Mononuclear cell (primary cell): ENCODE measurements around the gene HLA-DMB. TPM values are rescaled to one million over a fixed set of nuclear protein-coding genes. Genes with fewer than 3 reads are reported as not detected.

Experiments
- H3K27me3 ChIP-seq: 2 replicates; pipeline ENCODE4 v1.6.0; 2011; ENCODE audit warnings: low read length, control low read depth; ENCODE audit not compliant: insufficient read depth
- H3K4me1 ChIP-seq: 2 replicates; pipeline ENCODE4 v1.5.1; 2011; ENCODE audit warnings: mild to moderate bottlenecking, low read length, control low read depth; ENCODE audit not compliant: insufficient read depth
- H3K4me3 ChIP-seq: 2 replicates; pipeline ENCODE4 v1.5.1; 2011; ENCODE audit warnings: mild to moderate bottlenecking, low read length, moderate library complexity
- H3K9me3 ChIP-seq: 2 replicates; pipeline ENCODE4 v1.5.1; 2011; ENCODE audit warnings: low read depth, mild to moderate bottlenecking, control low read depth, low read length
- total RNA-seq: library from RNA; depleted of rRNA; stranded (reverse); fragments of >200 nt; gene quantifications from one replicate; pipeline ENCODE4 v1.2.3, GENCODE V29; 2012

HLA-DMB gene
- total RNA-seq, 1 donor = 67.8 TPM

DNA sequence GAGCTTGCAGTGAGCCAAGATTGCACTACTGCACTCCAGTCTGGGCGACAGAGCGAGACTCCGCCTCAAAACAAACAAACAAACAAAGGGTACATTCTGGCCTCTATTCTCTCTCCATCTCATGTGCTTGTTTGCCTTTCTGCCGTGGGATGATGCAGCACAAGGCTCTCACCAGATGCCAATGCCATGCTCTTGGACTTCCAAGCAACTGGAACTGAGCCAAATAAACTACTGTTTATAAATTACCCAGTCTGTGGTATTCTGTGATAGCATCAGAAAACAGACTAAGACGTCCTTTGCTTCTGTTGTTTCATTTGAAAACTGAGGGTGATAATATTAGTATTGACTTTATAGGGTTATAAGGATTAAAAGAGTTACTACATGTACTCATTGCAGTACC lies 23.9 kb upstream of the HLA-DMB start:
- Histone ChIP-seq H3K9me3 (no peaks in the 10 kb centered on the region), H3K27me3 (no peaks in the 10 kb centered on the region), H3K4me1 (peaks cover 49% of the 10 kb centered on the region), H3K4me3 (no peak overlapping the region)

DNA sequence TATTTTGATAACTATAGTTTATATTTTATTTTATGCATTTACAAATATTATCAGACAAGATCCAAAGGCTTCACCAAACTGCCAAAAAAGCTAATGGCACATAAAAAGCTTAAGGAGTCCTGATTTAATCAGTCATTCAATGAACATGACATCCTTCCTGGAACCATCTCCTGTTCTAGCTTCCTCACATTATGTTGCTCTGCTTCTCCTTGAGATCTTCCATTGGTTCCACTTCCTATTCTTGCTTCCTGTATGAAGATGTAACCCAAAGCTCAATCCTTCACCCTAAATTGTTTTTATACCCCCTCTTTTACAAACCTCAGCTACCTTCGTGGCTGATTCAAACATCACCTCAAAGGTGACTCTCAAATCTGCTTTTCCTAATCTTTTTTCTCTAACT lies 23.0 kb upstream of the HLA-DMB start:
- H3K27me3 ChIP-seq = no peaks in the 10 kb centered on the region
- peaks cover 43% of the 10 kb centered on the region for H3K4me1 ChIP-seq
- H3K9me3 ChIP-seq = no peaks in the 10 kb centered on the region
- no peak overlapping the region for H3K4me3 ChIP-seq

DNA sequence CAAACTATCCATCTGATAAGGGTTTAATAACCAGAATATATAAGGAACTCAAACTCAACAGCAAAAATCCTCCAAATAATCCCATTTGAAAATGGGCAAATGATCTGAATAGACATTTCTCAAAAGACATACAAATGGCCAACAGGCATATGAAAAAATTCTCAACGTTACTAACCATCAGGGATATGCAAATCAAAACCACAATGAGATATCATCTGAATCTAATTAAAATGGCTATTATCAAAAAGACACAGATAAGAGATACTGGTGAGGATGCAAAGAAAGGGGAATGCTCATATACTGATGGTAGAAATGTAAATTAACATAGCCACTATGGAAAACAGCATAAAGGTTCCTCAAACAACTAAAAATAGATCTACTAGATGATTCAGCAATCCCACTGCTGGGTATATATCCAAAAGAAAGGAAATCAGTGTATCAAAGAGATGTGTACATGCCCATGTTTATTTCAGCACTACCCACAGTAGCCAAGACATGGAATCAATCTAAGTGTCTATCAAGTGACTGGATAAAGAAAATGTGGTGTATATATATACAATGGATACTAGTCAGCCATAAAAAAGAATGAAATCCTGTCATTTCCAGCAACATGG lies 21.5 kb upstream of the HLA-DMB start:
- Histone ChIP-seq H3K27me3 (no peaks in the 10 kb centered on the region), H3K4me1 (peaks cover 38% of the 10 kb centered on the region), H3K4me3 (no peak overlapping the region), H3K9me3 (no peaks in the 10 kb centered on the region)

DNA sequence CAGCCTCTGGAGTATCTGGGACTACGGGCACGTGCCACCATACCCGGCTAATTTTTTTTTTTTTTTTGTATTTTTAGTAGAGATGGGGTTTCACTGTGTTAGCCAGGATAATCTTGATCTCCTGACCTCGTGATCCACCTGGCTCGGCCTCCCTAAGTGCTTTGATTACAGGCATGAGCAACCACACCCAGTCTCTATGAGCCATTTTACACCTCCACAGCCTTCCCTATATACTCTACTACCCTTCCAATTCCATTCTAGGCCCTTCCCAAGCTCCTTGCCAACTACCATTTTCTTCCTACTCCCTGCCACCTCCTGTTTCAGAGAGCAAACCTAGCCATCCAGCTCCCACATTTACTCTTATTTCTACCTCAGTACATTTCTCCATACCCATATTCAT lies 19.7 kb upstream of the HLA-DMB start:
- Histone ChIP-seq H3K27me3 (no peaks in the 10 kb centered on the region), H3K4me1 (peaks cover 27% of the 10 kb centered on the region), H3K9me3 (no peaks in the 10 kb centered on the region), H3K4me3 (no peak overlapping the region)

DNA sequence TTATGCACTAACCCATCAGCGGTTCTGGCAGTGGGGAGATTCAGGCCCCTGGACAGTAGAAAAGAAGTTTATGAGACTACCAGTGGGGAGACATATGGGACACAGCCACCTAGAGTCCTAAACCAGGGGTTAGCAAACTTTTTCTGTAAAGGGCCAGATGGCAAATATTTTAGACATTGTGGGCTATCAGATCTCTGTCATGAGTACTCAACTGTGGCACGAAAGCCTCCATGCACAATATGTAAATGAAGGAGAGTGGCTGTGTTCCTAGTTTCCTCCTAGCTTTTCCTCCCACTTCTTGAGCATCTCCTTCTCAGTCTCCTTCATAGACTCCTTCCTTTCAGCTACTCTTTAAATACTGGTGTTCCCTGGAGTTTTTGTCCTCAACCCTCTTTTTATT lies 15.3 kb upstream of the HLA-DMB start:
- H3K4me3 ChIP-seq = no peak overlapping the region
- peaks cover 48% of the 10 kb centered on the region for H3K4me1 ChIP-seq
- no peaks in the 10 kb centered on the region for H3K27me3 ChIP-seq
- no peaks in the 10 kb centered on the region for H3K9me3 ChIP-seq

DNA sequence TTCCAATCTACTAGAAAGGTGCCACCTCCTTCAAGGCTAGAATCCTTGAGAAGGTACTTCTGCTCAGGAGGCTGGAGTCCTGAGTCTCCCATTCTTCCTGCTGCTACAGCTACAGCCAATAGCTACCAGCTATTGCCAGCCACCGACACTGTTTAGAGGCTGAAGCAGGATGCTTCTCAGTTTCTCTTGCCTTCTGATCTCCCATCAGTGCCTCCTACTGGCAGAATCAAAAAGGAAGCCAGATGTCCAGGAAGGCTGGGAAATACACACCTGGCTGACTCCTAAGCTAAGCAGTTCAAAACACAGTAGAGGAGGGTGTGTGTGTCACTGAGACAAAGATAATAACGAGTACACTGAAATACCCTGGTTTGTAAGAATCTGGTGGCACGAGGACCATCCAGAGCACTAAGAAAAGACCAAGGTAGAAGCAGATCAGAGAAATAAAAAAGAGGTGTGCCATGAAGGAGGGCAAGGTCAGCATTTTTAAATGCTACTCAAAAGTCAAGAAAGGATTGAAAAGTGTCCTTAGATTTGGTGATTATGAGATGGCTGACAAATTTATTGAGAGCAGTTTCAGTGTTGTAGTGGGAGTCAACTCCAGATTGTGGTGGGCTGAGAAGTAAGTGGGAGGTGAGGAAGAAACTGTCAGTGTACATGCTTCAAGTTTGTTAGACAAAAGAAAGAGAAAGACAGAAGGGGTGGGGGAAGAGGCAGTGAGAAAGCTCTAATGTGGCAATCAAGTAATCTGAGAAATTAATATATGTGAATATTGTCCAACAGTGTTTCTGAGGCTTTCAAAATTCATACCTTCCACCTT lies 14.4 kb upstream of the HLA-DMB start:
- no peaks in the 10 kb centered on the region for H3K9me3 ChIP-seq
- H3K27me3 ChIP-seq = no peaks in the 10 kb centered on the region
- peaks cover 58% of the 10 kb centered on the region for H3K4me1 ChIP-seq
- no peak overlapping the region for H3K4me3 ChIP-seq

DNA sequence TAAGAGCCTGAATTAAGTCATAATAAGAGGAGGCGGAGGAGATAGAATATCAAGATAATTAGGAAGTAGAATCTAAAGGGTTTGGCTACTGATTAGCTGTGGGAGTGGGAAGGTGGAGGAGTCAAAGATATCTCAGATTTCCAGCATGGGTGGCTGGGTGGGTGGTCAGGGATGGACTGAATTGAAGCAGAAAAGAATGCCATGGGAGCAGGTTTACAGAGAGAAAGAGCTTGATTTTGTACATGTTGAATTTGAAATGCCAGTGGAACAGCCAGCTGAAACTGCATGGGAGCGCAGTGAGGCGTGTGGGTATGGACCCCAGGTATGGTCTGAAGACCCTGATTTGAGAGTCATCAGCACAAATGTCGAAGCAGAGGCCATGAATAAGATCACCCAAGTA lies 13.4 kb upstream of the HLA-DMB start:
- no peak overlapping the region for H3K4me3 ChIP-seq
- peaks cover 67% of the 10 kb centered on the region for H3K4me1 ChIP-seq
- no peaks in the 10 kb centered on the region for H3K27me3 ChIP-seq

DNA sequence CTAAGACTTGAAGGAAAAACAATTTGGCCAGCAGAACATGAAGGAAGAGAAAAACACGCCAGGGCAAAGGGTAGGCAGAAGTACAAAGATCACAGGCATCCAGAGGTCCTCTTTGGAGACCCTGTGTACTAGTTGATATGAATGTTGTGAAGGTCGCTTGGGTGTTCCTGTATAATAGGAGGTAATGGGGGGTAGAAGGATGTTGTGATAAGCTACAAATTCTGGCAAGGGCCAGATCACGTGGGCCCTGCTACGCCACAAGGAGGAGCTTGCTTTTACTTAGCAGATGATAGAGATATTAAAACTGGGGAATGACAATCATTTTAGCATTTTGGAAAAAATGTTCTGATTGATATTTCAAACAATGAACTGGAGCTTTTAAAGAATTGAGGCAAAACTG lies 12.9 kb upstream of the HLA-DMB start:
- no peaks in the 10 kb centered on the region for H3K9me3 ChIP-seq
- no peak overlapping the region for H3K4me3 ChIP-seq
- H3K4me1 ChIP-seq = peaks cover 72% of the 10 kb centered on the region
- no peaks in the 10 kb centered on the region for H3K27me3 ChIP-seq

More for the DNA sequence above, 13.4 kb upstream of the HLA-DMB start:
- no peaks in the 10 kb centered on the region for H3K9me3 ChIP-seq

DNA sequence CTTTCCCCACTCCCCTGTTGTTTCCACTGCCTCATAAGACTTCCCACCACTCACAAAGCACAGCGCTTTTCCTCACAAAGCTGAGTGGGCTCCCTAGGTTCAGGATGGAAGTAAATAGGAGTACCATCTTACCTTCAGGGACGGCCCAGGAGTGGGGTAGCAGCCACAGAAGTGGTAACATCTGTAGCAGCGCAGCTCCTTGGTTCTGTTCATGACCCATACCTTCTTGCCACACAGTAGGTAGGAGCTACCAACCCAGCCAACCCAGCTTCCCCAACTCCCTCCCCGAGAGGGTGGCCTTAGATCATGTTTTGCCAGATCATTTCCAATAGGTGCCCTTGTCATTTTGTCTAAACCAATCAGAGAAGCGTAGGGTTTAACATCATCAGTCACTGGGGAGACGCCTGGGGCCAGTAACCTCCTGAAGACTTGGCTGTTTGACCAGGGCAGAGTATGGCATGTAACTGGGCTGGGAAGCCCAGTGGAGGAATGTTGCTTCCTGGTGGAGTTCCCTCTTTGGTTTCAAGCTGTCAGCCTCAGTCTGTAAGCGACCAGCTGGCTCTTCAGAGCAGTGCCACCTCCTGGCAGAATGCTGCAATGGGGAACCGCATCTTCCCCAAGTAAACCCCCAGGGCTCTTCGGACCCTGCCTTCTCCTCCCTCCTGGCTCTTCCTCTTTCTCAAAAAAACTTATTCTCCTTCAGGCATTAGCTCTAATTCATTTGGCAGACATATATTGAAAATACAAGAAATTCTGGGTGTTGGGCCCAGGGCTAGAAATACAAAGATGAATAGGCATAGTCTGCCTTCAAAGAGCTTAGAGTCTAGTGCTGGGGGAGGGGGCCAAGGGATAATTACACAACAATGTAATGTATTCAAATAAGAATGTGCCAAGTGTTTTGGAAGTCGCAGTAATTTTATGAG lies 12.2 kb upstream of the HLA-DMB start, which contains the start of gene HLA-DMA:
Gene HLA-DMA, minus strand, starts transcription at position 281 of the 923 bp plus-strand sequence. Its CDS starts 61 bp downstream, at position 220.
- Histone ChIP-seq H3K4me1 (peaks cover 79% of the 10 kb centered on the region), H3K9me3 (no peaks in the 10 kb centered on the region), H3K4me3 (peak within 1 kb of the TSS; percentile 74)

DNA sequence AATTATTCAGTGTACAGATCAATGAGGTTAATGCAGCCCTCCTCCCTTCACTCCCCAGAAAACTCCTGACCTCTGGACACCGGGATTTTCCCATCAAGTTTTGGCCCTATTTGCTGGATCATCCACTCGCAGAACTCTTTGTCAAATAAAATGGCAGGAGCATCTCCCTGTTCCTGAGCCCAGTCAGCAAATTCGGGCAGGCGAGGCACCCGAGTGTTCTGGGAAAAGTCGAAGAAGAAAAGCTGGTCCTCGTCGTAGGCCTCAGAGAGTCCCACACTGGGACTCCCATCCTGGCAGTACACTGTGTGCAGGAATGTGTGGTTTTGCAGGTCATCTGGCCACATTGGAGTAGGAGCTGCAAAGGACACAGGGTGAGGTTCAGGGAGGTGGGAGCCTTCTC lies 9.6 kb upstream of the HLA-DMB start:
- Histone ChIP-seq H3K4me1 (peaks cover 95% of the 10 kb centered on the region), H3K4me3 (no peak overlapping the region), H3K27me3 (no peaks in the 10 kb centered on the region), H3K9me3 (no peaks in the 10 kb centered on the region)

More for the DNA sequence above, 12.2 kb upstream of the HLA-DMB start, which contains the start of gene HLA-DMA:
- H3K27me3 ChIP-seq = no peaks in the 10 kb centered on the region

DNA sequence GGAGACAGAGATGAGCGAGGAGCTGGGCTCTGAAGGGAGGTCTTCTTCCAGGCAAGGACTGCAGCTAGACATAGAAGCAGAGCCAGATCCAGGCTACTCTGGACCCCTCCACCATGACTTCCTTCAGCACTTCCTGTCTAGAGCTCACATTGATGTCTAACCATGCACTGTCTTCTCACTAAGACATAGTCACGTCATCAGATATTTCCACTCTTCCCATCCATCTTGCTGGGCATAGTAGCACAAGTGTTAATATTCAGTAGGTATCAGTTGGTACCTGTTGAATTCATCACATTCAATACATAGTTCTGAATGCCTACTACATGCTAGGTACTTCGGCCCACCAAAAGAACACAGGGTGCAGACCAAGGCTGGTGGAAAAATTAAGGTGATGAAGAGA lies 9.2 kb upstream of the HLA-DMB start:
- no peaks in the 10 kb centered on the region for H3K9me3 ChIP-seq
- H3K4me3 ChIP-seq = no peak overlapping the region
- H3K4me1 ChIP-seq = peaks cover 95% of the 10 kb centered on the region
- no peaks in the 10 kb centered on the region for H3K27me3 ChIP-seq

DNA sequence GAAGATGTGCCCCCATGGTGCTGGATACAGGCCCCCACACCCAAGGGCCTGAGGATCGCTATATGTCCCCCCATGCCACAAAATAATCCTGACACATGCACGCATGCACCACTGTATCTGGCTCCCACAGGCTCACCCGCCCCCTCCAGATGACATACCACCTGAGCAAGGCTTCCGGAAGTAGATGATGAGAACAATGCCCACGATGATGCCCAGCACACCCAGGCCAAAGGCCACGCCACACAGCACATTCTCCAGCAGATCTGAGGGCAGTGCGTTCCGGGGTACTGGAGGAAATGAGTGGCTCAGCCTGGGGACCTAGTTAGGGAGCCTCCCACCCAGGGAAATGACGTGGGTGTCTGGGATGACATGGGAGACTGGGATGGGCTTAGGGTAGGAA lies 8.3 kb upstream of the HLA-DMB start:
- H3K4me1 ChIP-seq = peaks cover 95% of the 10 kb centered on the region

DNA sequence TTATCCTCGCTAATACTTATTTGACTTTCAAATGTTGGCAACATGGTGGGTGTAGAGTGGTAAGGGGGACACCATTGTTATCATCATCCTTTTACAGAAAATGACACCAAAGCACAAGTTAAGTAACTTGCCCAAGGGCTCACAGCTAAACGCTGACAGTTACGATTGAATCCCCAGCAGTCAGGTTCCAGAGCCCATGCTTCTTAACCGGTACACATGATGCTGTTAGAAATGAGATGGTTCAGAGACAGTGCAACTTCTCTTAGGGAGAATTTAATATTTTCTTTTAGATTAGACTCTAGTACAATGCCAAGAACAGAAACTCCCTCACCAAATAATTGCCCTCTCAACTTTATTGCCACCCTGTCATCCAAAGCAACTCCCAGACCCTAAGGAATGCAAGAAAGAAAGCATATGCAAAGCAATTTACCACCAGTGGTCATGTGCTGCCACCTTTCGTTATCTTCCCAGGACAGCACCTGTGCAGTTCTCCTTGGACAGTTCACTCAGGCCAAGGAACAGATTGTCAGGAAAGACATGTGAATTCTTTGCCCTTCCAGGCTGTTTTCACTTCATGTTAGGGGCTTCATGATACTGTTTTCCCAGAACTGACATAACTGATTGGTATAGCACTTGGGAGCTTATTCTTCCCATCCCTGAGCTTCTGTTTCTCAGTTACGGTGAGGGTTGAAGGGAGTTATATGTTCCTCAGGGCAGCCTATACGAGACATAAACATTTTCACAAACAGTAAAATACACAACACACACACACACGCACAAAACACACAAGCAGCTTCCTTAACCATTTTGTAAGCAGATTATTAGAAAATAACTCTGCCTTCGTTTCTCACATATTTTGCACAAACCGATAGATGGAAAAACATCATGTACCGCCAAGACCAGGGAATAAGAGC lies 7.0 kb upstream of the HLA-DMB start:
- Histone ChIP-seq H3K4me1 (peaks cover 97% of the 10 kb centered on the region), H3K9me3 (no peaks in the 10 kb centered on the region), H3K4me3 (no peak overlapping the region), H3K27me3 (no peaks in the 10 kb centered on the region)

More for the DNA sequence above, 8.3 kb upstream of the HLA-DMB start:
- H3K9me3 ChIP-seq = no peaks in the 10 kb centered on the region
- no peaks in the 10 kb centered on the region for H3K27me3 ChIP-seq
- H3K4me3 ChIP-seq = no peak overlapping the region

DNA sequence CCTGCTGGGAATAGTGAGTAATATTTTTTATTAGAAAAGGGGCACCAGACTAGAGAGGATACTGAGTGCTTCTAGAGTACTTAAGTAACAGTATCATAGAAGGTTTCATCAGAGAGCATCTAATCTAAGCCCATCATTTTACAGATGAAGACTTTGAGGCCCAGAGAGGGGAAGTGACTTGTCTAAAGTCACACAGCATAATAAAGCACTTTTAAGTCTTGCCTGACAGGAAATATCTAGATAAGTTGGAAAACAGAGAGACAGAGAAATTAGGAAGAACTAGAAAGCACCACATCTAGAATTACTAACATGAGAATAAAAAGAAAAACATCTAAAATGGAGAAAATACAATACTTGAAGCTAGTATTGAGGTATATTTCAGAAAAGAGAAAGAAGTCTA lies 6.1 kb upstream of the HLA-DMB start:
- Histone ChIP-seq H3K4me3 (no peak overlapping the region), H3K4me1 (peaks cover 97% of the 10 kb centered on the region), H3K27me3 (no peaks in the 10 kb centered on the region), H3K9me3 (no peaks in the 10 kb centered on the region)
